Fibroblast of skin of right quadriceps (primary cell): ENCODE results near the gene KAT2B.
"Not testable (repeated sequence)": the region's sequence is repeated elsewhere in the genome, so short reads cannot be mapped to it uniquely, and the experiment has no call there.

ENCODE experiments used
- DNase-seq: peaks from one replicate; pipeline ENCODE4 v3.0.0-alpha.2; 2013

The KAT2B gene

GRCh38 chr3:20039765-20040547 is at the start of gene KAT2B:
KAT2B (plus strand) TSS chr3:20040446; CDS start chr3:20040478, 32 bp downstream.
- peak; percentile 55 for DNase-seq

- peak; percentile 3 for DNase-seq
Measured at GRCh38 chr3:19994796-19995195, 45.5 kb upstream of the KAT2B start.

- no peak for DNase-seq
Measured at GRCh38 chr3:19997502-19997901, 42.7 kb upstream of the KAT2B start.

GRCh38 chr3:20001932-20002331 is 38.3 kb upstream of the KAT2B start:
- DNase-seq: no peak

GRCh38 chr3:20007960-20008359 is 32.3 kb upstream of the KAT2B start:
- no peak for DNase-seq

GRCh38 chr3:20008646-20009045 is 31.6 kb upstream of the KAT2B start:
- DNase-seq: no peak

- no peak for DNase-seq
Measured at GRCh38 chr3:20012164-20012563, 28.1 kb upstream of the KAT2B start, which contains the start of gene PP2D1. PP2D1 (minus strand) TSS chr3:20012264; CDS start chr3:20012072, 192 bp downstream.

- DNase-seq: no peak
Measured at GRCh38 chr3:20013396-20013795, 26.9 kb upstream of the KAT2B start.

GRCh38 chr3:20015525-20015924 is 24.7 kb upstream of the KAT2B start:
- DNase-seq: no peak

GRCh38 chr3:20016076-20016475 is 24.2 kb upstream of the KAT2B start:
- not testable (repeated sequence) for DNase-seq

- DNase-seq: no peak
Measured at GRCh38 chr3:20022954-20023622, 17.2 kb upstream of the KAT2B start.

GRCh38 chr3:20023623-20024405 is 16.4 kb upstream of the KAT2B start:
- no peak for DNase-seq

- DNase-seq: no peak
Measured at GRCh38 chr3:20027136-20027535, 13.1 kb upstream of the KAT2B start.

- no peak for DNase-seq
Measured at GRCh38 chr3:20028905-20029331, 11.3 kb upstream of the KAT2B start.

- not testable (repeated sequence) for DNase-seq
Measured at GRCh38 chr3:20031939-20032338, 8.3 kb upstream of the KAT2B start.

GRCh38 chr3:20035019-20035418 is 5.2 kb upstream of the KAT2B start:
- DNase-seq: no peak

GRCh38 chr3:20037255-20037996 is 2.8 kb upstream of the KAT2B start:
- DNase-seq: no peak

- no peak for DNase-seq
Measured at GRCh38 chr3:20038699-20039465, 1.4 kb upstream of the KAT2B start.

GRCh38 chr3:20039466-20039764 is 831 bp upstream of the KAT2B start:
- DNase-seq: no peak

GRCh38 chr3:20040548-20041196 is 426 bp downstream of the KAT2B start:
- DNase-seq: peak; percentile 66

GRCh38 chr3:20041197-20041780 is 1.0 kb downstream of the KAT2B start:
- DNase-seq: peak; percentile 38
